ENCODE measurements around the gene F11.

DNA sequence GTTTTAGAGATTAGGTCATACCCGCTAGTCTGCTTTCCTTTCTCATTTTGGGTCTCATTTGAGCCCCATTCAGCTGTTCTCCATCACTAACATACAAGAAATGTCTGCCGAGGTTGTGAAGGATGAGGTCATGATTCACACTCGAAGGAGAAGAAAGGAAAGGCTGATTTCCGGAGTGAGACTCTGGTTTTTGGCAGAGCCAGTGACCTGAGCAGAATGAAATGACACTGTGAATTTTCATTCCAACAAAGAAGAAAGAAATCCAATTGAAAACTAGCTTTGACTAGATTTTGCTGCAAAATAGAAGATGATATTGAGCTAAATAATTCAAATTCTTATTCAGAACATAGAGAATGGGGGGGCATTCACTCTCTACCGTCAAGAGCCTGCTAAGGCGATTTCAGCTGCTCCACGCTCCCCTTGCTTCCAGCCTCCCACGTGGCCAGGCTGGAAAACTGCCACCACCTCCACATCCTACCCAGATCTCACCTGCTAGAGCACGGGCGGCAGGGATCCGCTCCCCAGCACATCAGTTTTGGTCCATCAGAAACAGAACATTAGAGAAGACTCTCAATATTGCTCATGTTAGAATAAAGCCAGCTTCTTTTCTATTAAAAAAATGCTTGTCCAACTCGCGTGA is 39.0 kb downstream of the F11 start:
- TF ChIP-seq, protein P1, sequence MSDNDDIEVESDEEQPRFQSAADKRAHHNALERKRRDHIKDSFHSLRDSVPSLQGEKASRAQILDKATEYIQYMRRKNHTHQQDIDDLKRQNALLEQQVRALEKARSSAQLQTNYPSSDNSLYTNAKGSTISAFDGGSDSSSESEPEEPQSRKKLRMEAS (IDR thresholded peaks at IDR 0.05): no peak
- TF ChIP-seq, protein P2, sequence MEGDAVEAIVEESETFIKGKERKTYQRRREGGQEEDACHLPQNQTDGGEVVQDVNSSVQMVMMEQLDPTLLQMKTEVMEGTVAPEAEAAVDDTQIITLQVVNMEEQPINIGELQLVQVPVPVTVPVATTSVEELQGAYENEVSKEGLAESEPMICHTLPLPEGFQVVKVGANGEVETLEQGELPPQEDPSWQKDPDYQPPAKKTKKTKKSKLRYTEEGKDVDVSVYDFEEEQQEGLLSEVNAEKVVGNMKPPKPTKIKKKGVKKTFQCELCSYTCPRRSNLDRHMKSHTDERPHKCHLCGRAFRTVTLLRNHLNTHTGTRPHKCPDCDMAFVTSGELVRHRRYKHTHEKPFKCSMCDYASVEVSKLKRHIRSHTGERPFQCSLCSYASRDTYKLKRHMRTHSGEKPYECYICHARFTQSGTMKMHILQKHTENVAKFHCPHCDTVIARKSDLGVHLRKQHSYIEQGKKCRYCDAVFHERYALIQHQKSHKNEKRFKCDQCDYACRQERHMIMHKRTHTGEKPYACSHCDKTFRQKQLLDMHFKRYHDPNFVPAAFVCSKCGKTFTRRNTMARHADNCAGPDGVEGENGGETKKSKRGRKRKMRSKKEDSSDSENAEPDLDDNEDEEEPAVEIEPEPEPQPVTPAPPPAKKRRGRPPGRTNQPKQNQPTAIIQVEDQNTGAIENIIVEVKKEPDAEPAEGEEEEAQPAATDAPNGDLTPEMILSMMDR (CRISPR knock-in tag; IDR thresholded peaks at IDR 0.05): no peak

All from HepG2 (cell line).